HEK293 (cell line): ENCODE measurements around the gene EYS.

Experiments
- CTCF ChIA-PET: fragments of 350-600 bp; formaldehyde crosslinking; extraction: SDS; loops from one replicate; lab custom pipeline; 2021; ENCODE audit warnings: antibody characterized with exemption; lab: Yijun Ruan, JAX
- POLR2A ChIA-PET: fragments of 300-600 bp; formaldehyde crosslinking; extraction: SDS; loops from one replicate; lab custom pipeline; 2020; ENCODE audit warnings: antibody characterized with exemption, inconsistent platforms; lab: Yijun Ruan, JAX
- H3K27ac ChIP-seq: fragments of 200-500 bp; sonication (Bioruptor generic); 2 replicates; pipeline ENCODE4 v1.5.1; 2014; ENCODE audit warnings: low read depth, low read length, control low read depth, inconsistent platforms; ENCODE audit errors: extremely low read depth
- H3K36me3 ChIP-seq, 2 experiments: fragments of 200-500 bp in 1 of 2; sonication (Bioruptor generic) in 1 of 2; 1 replicate in 1 of 2; 2 replicates in 1 of 2; pipeline ENCODE4 v1.5.1; 2014 to 2017; ENCODE audit warnings: inconsistent platforms in 2 of 2, low read length in 2 of 2; ENCODE audit not compliant: control insufficient read depth in 2 of 2, insufficient read depth in 1 of 2
- H3K4me1 ChIP-seq: fragments of 200-500 bp; sonication (Bioruptor generic); 2 replicates; pipeline ENCODE4 v1.5.1; 2014; ENCODE audit warnings: mild to moderate bottlenecking, low read length, inconsistent platforms; ENCODE audit not compliant: control insufficient read depth, insufficient read depth
- H3K4me3 ChIP-seq: 2 replicates; pipeline ENCODE4 v1.5.1; 2011; ENCODE audit warnings: low read depth, mild to moderate bottlenecking, control low read depth, low read length, moderate library complexity
- H3K9me3 ChIP-seq: fragments of 200-500 bp; sonication (Bioruptor generic); 2 replicates; pipeline ENCODE4 v1.5.1; 2014; ENCODE audit warnings: low read depth, low read length, inconsistent platforms; ENCODE audit not compliant: control insufficient read depth, insufficient read depth
- PRDM6 ChIP-seq: fragments of 450-650 bp; formaldehyde crosslinking; IDR thresholded peaks from 2 replicates; pipeline ENCODE4 v1.5.1; 2017; ENCODE audit warnings: missing biosample characterization, missing genetic modification characterization
- SP2 ChIP-seq: fragments of 450-650 bp; formaldehyde crosslinking; IDR thresholded peaks from 2 replicates; pipeline ENCODE4 v1.5.1; 2016; ENCODE audit warnings: missing biosample characterization, missing genetic modification characterization
- ZNF19 ChIP-seq: fragments of 450-650 bp; formaldehyde crosslinking; IDR thresholded peaks from 2 replicates; pipeline ENCODE4; 2016; ENCODE audit warnings: missing biosample characterization, missing genetic modification characterization, low read depth
- ZNF223 ChIP-seq: fragments of 450-650 bp; formaldehyde crosslinking; IDR thresholded peaks from 2 replicates; pipeline ENCODE4 v1.5.1; 2016; ENCODE audit warnings: missing biosample characterization, missing genetic modification characterization
- ZNF366 ChIP-seq: fragments of 450-650 bp; formaldehyde crosslinking; conservative IDR thresholded peaks from 2 replicates; pipeline ENCODE4 v1.5.1; 2016; ENCODE audit warnings: missing biosample characterization, missing genetic modification characterization
- ZNF521 ChIP-seq: fragments of 450-650 bp; formaldehyde crosslinking; IDR thresholded peaks from 2 replicates; pipeline ENCODE4 v1.5.1; 2017; ENCODE audit warnings: missing biosample characterization, mild to moderate bottlenecking, missing genetic modification characterization
- ZNF529 ChIP-seq: fragments of 450-650 bp; formaldehyde crosslinking; IDR thresholded peaks from 2 replicates; pipeline ENCODE4 v1.5.1; 2017; ENCODE audit warnings: missing genetic modification characterization, missing biosample characterization; ENCODE audit not compliant: insufficient replicate concordance
- ZNF560 ChIP-seq: fragments of 450-650 bp; formaldehyde crosslinking; IDR thresholded peaks from 2 replicates; pipeline ENCODE4 v1.5.1; 2017; ENCODE audit warnings: missing biosample characterization, missing genetic modification characterization, borderline replicate concordance
- ZNF660 ChIP-seq: fragments of 450-650 bp; IDR thresholded peaks from 2 replicates; pipeline ENCODE4 v1.5.1; 2018; ENCODE audit warnings: missing biosample characterization, mild to moderate bottlenecking, missing genetic modification characterization
- ZNF785 ChIP-seq: fragments of 450-650 bp; formaldehyde crosslinking; IDR thresholded peaks from 2 replicates; pipeline ENCODE4 v1.5.1; 2016; ENCODE audit warnings: missing biosample characterization, missing genetic modification characterization
- ZNF830 ChIP-seq: fragments of 450-650 bp; IDR thresholded peaks from 2 replicates; pipeline ENCODE4 v1.5.0; 2018; ENCODE audit warnings: missing biosample characterization, missing genetic modification characterization, low read depth, mild to moderate bottlenecking, moderate library complexity
- ZNF843 ChIP-seq: fragments of 450-650 bp; formaldehyde crosslinking; IDR thresholded peaks from 2 replicates; pipeline ENCODE4 v1.5.1; 2016; ENCODE audit warnings: missing biosample characterization, missing genetic modification characterization
- ZXDB ChIP-seq: fragments of 450-650 bp; formaldehyde crosslinking; IDR thresholded peaks from 2 replicates; pipeline ENCODE4 v1.5.1; 2016; ENCODE audit warnings: missing biosample characterization, missing genetic modification characterization
- TF ChIP-seq, protein P1 (sequence below): fragments of 450-650 bp; formaldehyde crosslinking; IDR thresholded peaks from 2 replicates; pipeline ENCODE4 v1.5.1; 2016; ENCODE audit warnings: missing biosample characterization, missing genetic modification characterization
- TF ChIP-seq, protein P2 (sequence below): fragments of 450-650 bp; IDR thresholded peaks from 2 replicates; pipeline ENCODE4 v1.5.1; 2018; ENCODE audit warnings: missing biosample characterization, missing genetic modification characterization

The EYS gene

DNA sequence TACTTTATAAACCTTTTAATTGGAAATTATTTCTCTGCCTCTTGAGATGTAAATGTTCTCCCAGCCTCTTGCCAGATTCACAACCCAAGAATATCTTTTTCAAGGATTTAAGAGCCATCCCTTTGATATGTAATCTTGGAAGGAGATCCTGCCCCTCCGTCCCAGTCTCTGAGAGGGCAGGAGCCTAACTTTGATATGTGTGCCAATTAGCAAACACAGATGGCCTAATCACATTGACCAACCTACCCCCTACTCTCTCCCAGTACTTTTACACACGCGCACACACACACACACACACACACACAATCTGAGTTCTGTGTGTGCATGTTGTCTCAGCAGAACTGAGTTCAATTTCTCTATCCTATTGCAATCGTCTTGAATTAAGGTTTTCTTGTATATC is 1447.7 kb downstream of the EYS start:
- Histone ChIP-seq H3K9me3 (no peaks in the 10 kb centered on the region), H3K36me3 (no peaks in the 10 kb centered on the region), H3K4me1 (no peaks in the 10 kb centered on the region), H3K27ac (no peak overlapping the region), H3K4me3 (no peak overlapping the region)
- TF ChIP-seq ZNF521 (tag by site-specific recombination) (no peak), ZNF843 (tag by site-specific recombination) (no peak), ZNF830 (no peak), ZNF560 (no peak), SP2 (tag by site-specific recombination) (no peak), ZNF660 (tag by site-specific recombination) (no peak), ZNF223 (tag by site-specific recombination) (no peak), ZNF785 (tag by site-specific recombination) (no peak), ZNF19 (tag by site-specific recombination) (no peak)
- TF ChIP-seq, protein P1, sequence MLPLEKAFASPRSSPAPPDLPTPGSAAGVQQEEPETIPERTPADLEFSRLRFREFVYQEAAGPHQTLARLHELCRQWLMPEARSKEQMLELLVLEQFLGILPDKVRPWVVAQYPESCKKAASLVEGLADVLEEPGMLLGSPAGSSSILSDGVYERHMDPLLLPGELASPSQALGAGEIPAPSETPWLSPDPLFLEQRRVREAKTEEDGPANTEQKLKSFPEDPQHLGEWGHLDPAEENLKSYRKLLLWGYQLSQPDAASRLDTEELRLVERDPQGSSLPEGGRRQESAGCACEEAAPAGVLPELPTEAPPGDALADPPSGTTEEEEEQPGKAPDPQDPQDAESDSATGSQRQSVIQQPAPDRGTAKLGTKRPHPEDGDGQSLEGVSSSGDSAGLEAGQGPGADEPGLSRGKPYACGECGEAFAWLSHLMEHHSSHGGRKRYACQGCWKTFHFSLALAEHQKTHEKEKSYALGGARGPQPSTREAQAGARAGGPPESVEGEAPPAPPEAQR (tag by site-specific recombination) = no peak
- CTCF ChIA-PET = no interaction called here
- POLR2A ChIA-PET = no interaction called here

GRCh38 chr6:64258752-64259151 is 1448.3 kb downstream of the EYS start:
- Histone ChIP-seq H3K9me3 (no peaks in the 10 kb centered on the region), H3K36me3 (no peaks in the 10 kb centered on the region), H3K4me1 (no peaks in the 10 kb centered on the region), H3K4me3 (no peak overlapping the region), H3K27ac (no peak overlapping the region)
- CTCF ChIA-PET = no interaction called here
- TF ChIP-seq ZNF660 (tag by site-specific recombination) (no peak), PRDM6 (tag by site-specific recombination) (0 out of 2 replicates have a peak, but pooled peaks have one; percentile 40)
- POLR2A ChIA-PET = no interaction called here

- no peaks in the 10 kb centered on the region for H3K36me3 ChIP-seq
- no peak overlapping the region for H3K27ac ChIP-seq
- ChIA-PET POLR2A (no interaction called here), CTCF (no interaction called here)
- no peaks in the 10 kb centered on the region for H3K4me1 ChIP-seq
- TF ChIP-seq ZXDB (tag by site-specific recombination) (no peak), ZNF366 (tag by site-specific recombination) (no peak)
- no peak overlapping the region for H3K4me3 ChIP-seq
- no peaks in the 10 kb centered on the region for H3K9me3 ChIP-seq
Observed at GRCh38 chr6:64258302-64258701, 1448.7 kb downstream of the EYS start.

DNA sequence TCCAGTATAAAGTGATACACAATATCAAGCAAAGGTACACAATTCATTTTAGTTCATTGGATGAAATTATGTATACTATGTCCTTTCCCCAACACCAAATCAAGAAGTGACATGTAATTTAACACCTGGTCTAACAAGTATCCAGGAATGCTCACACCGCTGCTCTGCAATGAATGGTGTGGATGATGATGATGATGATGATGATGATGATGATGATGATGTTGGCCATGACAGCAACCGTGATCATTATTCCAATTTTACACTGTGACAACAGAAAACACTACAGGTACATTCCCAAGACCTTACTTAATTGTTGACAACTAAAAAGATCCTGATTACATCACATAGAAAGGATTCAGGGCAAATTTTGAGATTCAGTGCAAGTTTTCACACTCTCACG is 1449.4 kb downstream of the EYS start:
- Histone ChIP-seq H3K4me1 (no peaks in the 10 kb centered on the region), H3K27ac (no peak overlapping the region), H3K4me3 (no peak overlapping the region), H3K36me3 (no peaks in the 10 kb centered on the region), H3K9me3 (no peaks in the 10 kb centered on the region)
- TF ChIP-seq, protein P2, sequence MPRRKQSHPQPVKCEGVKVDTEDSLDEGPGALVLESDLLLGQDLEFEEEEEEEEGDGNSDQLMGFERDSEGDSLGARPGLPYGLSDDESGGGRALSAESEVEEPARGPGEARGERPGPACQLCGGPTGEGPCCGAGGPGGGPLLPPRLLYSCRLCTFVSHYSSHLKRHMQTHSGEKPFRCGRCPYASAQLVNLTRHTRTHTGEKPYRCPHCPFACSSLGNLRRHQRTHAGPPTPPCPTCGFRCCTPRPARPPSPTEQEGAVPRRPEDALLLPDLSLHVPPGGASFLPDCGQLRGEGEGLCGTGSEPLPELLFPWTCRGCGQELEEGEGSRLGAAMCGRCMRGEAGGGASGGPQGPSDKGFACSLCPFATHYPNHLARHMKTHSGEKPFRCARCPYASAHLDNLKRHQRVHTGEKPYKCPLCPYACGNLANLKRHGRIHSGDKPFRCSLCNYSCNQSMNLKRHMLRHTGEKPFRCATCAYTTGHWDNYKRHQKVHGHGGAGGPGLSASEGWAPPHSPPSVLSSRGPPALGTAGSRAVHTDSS (tag by site-specific recombination) = peak; percentile 84
- TF ChIP-seq ZNF529 (tag by site-specific recombination) = no peak
- ChIA-PET POLR2A (no interaction called here), CTCF (interaction anchor here (0.6 kb wide), 2 partner anchors 239 to 684 kb away, joined by 3 to 4 read pairs; no protein-coding TSS in a partner anchor)
